Pancreas (tissue), 10 donors: ENCODE data around the gene MRPL19. TPM values are rescaled to one million over a fixed set of nuclear protein-coding genes. Genes with fewer than 3 reads are reported as not detected.

ENCODE experiments used
- ATAC-seq, 4 donors: fragments of 200-7000 bp; cut with Tn5 transposase; one replicate each; pipeline versions ENCODE4 v1.8.0 to v1.9.1; 2020; ENCODE audit warnings: mild to moderate bottlenecking in 4 of 4, moderate library complexity in 4 of 4
- DNase-seq, 6 donors: peaks; one replicate each; pipeline ENCODE4 v3.0.0-alpha.2; 2020
- FAIRE-seq: peaks from 2 replicates; lab custom pipeline; 2012; peaks lifted over from hg19 to GRCh38; lab: Jason Lieb, UNC
- H3K27ac ChIP-seq, 4 donors: fragments of 200-600 bp; sonication (generic); 1 replicate in 3 of 4; 2 replicates in 1 of 4; pipeline versions ENCODE4 v1.5.0 to v1.8.0; 2020
- H3K27me3 ChIP-seq, 4 donors: fragments of 200-600 bp; one replicate each; pipeline ENCODE4 v1.8.0; 2021
- H3K36me3 ChIP-seq, 3 donors: fragments of 200-600 bp; sonication (generic) in 1 of 3; one replicate each; pipeline versions ENCODE4 v1.5.0 to v1.8.0; 2020 to 2021
- H3K4me1 ChIP-seq, 3 donors: fragments of 200-600 bp; one replicate each; pipeline ENCODE4 v1.8.0; 2021
- H3K4me3 ChIP-seq, 4 donors: fragments of 200-600 bp; sonication (generic) in 2 of 4; one replicate each; pipeline versions ENCODE4 v1.5.0 to v1.8.0; 2020 to 2021
- H3K9me3 ChIP-seq, 4 donors: fragments of 200-600 bp; one replicate each; pipeline ENCODE4 v1.8.0; 2021
- WGBS, 2 donors: extraction: QIAGEN DNeasy Blood & Tissue Kit; methylation state at CpG; one replicate each; pipeline ENCODE4 v1.1.7; 2013; 5-methylcytosine and 5-hydroxymethylcytosine counted together
- intact Hi-C, 3 donors: fragments of 100-400 bp; cut with DNase I; formaldehyde crosslinking; loops; one replicate each; pipeline versions ENCODE4 v1.11.1 to v1.14.2; 2022
- polyA plus RNA-seq, 2 donors: library from polyadenylated mRNA; stranded (reverse); fragments of 200-250 nt; gene quantifications; one replicate each; pipeline ENCODE4 v1.2.3, GENCODE V29; 2013
- total RNA-seq, 6 donors: library from RNA; stranded (reverse); fragmentation: NEBNext Ultra II Directional in 4 of 6; extraction: Animal tissue kit (Norgen Biotek cat#: 25700) in 4 of 6; gene quantifications; one replicate each; pipeline versions ENCODE4 v1.2.1 to v1.2.4, GENCODE V29; 2021 to 2023
- TF ChIP-seq, protein P1 (sequence below), 4 donors: fragments of 200-600 bp; sonication (generic) in 3 of 4; IDR thresholded peaks; one replicate each; pipeline versions ENCODE4 v1.5.0 to v1.8.0; 2021; ENCODE audit warnings: antibody characterized with exemption in 4 of 4
- donor health status: healthy with polysubstance abuse.
- donor health status: DM: no; HTN: no; CAD: no; lungs with moderate emphysema.
- donor health status: DM: no; HTN: no; CAD: no.
- donor health status: control.
- donor health status: control.
- donor health status: Bipolar disorder and iron deficiency.
- donor health status: DM: yes; HTN: yes; CAD: no.
- donor health status: DM: no; HTN: no; CAD: no.
- donor health status: DM: no; HTN: no; CAD: no.
- donor health status: DM: yes; HTN: yes; CAD: no.

The MRPL19 gene
- total and polyA plus RNA-seq, 8 donors = 7.5 to 28.5 (median 18.8) TPM

DNA sequence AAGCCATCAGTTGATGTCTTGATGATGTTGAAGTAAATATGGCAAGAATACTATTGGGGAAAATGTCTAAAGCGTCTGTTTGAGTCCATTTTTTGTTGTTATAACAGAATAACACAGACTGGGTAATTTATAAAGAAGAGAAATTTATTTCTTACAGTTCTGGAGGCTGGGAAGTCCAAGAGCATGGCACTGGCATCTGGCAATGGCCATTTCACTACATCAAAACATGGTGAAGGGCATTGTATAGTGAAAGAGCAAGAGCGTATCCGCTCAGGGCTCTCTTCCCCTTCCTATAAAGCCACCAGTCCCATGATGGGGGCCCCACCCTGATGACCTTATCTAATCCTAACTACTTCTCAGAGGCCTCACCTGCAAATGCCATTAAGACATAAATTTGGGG, 29.6 kb upstream of the MRPL19 start:
- H3K9me3 ChIP-seq = no peaks in the 10 kb centered on the region
- ATAC-seq = no peak
- no peak overlapping the region for H3K27ac ChIP-seq
- no peaks in the 10 kb centered on the region for H3K4me1 ChIP-seq
- intact Hi-C loops = loop anchor here in 1 of 3 donors (10.0 kb wide), 1 partner anchor 142 kb away; no protein-coding TSS in a partner anchor
- no peaks in the 10 kb centered on the region for H3K36me3 ChIP-seq
- TF ChIP-seq, protein P1, sequence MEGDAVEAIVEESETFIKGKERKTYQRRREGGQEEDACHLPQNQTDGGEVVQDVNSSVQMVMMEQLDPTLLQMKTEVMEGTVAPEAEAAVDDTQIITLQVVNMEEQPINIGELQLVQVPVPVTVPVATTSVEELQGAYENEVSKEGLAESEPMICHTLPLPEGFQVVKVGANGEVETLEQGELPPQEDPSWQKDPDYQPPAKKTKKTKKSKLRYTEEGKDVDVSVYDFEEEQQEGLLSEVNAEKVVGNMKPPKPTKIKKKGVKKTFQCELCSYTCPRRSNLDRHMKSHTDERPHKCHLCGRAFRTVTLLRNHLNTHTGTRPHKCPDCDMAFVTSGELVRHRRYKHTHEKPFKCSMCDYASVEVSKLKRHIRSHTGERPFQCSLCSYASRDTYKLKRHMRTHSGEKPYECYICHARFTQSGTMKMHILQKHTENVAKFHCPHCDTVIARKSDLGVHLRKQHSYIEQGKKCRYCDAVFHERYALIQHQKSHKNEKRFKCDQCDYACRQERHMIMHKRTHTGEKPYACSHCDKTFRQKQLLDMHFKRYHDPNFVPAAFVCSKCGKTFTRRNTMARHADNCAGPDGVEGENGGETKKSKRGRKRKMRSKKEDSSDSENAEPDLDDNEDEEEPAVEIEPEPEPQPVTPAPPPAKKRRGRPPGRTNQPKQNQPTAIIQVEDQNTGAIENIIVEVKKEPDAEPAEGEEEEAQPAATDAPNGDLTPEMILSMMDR (IDR thresholded peaks at IDR 0.05) = no peak
- WGBS, 2 donors = 97 to 98% methylated on average over 3 of the region's 3 CpGs
- no peak overlapping the region for H3K4me3 ChIP-seq
- no peak for FAIRE-seq
- no peak for DNase-seq
- H3K27me3 ChIP-seq = no peaks in the 10 kb centered on the region

DNA sequence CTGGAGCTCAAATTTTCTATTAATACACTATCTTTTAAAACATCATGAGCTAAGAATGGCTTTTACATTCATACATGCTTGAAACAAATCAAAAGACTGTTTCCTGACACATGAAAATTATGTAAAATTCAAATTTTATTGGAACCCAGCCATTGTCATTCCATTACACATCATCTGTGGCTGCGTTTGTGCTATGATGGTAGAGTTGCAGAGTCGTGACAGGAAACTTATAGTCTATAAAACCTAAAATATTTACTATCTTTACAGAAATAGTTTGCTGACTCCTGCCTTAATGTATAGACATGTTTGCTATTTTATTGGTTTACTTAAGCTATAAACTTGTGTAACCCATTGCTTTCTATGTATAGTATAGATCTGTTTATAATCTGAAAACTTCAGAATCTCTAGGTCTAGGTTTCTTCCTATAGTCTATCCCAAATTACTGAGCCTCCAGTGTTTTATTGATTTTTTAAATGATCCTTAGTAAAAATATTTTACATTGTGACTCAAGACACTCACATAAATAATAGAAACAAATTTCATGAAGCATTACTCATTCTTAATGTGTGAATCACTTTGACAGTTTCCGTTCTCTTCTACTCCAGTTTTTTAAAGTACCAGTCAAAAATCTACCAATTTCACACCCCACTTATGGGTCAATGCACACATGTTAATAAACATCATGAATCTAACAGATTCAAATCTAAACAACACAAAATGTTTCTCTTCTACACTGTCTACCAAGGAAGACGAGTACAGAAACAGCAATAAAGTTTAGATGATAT, 26.4 kb upstream of the MRPL19 start:
- no peaks in the 10 kb centered on the region for H3K27me3 ChIP-seq
- no peaks in the 10 kb centered on the region for H3K36me3 ChIP-seq
- ATAC-seq = no peak
- intact Hi-C loops = loop anchor here in 1 of 3 donors (10.0 kb wide), 1 partner anchor 145 kb away; no protein-coding TSS in a partner anchor
- TF ChIP-seq, protein P1 (IDR thresholded peaks at IDR 0.05) = no peak
- no peaks in the 10 kb centered on the region for H3K9me3 ChIP-seq
- no peak for DNase-seq
- FAIRE-seq = no peak
- no peak overlapping the region for H3K4me3 ChIP-seq
- H3K4me1 ChIP-seq = no peaks in the 10 kb centered on the region
- H3K27ac ChIP-seq = no peak overlapping the region
- WGBS, 2 donors = 88 to 94% methylated on average over 4 of the region's 4 CpGs

DNA sequence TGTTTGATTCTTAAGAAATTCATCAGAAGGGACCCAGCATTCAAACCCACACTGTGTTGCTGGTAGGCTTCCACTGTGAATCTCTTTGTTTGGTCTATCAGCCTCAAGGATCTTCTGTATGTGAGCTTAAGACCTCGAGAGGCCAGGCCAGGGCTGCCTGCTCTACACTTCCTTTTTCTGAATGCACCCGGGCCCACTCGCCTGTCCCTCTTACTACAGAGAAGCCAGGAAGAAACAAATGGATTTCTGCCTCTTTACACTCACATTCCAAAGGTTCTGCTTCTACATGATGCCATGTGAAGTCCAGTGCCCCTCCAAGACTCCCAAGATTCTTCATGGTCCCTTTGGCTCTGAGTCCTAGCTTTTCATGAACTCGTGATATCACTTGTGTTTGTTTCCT, 25.4 kb upstream of the MRPL19 start:
- Histone ChIP-seq H3K27me3 (no peaks in the 10 kb centered on the region), H3K9me3 (no peaks in the 10 kb centered on the region), H3K4me1 (no peaks in the 10 kb centered on the region), H3K4me3 (no peak overlapping the region), H3K36me3 (no peaks in the 10 kb centered on the region), H3K27ac (no peak overlapping the region)
- no peak for ATAC-seq
- 74 to 90% methylated on average over 4 of the region's 4 CpGs for WGBS, 2 donors
- TF ChIP-seq, protein P1 (IDR thresholded peaks at IDR 0.05) = no peak
- DNase-seq = no peak
- intact Hi-C loops = no loop called here
- no peak for FAIRE-seq

DNA sequence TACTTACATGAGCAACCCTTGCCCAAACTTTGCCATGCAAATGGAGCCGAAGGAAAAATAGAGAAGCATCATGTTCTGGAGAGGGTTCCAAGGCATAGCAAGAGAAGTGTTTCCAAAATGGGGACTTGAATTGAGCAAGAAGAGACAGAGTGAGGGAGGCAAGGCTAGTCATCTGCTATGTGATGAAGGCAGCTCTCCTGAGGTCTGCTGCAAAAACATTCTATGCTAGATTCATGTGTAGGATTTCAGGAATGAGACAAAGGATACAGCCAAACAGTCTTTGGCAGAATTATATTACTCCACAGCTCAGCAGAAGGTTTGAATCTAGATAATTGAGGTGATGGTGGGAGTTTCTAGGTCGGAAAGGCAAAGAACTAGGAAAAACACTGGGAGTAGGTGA, 24.1 kb upstream of the MRPL19 start:
- Histone ChIP-seq H3K9me3 (no peaks in the 10 kb centered on the region), H3K27ac (no peak overlapping the region), H3K4me1 (no peaks in the 10 kb centered on the region), H3K4me3 (no peak overlapping the region), H3K36me3 (no peaks in the 10 kb centered on the region), H3K27me3 (no peaks in the 10 kb centered on the region)
- no peak for FAIRE-seq
- WGBS, 2 donors = 86 to 87% methylated on average over 2 of the region's 2 CpGs
- ATAC-seq = no peak
- TF ChIP-seq, protein P1 (IDR thresholded peaks at IDR 0.05) = no peak
- intact Hi-C loops = no loop called here
- no peak for DNase-seq

DNA sequence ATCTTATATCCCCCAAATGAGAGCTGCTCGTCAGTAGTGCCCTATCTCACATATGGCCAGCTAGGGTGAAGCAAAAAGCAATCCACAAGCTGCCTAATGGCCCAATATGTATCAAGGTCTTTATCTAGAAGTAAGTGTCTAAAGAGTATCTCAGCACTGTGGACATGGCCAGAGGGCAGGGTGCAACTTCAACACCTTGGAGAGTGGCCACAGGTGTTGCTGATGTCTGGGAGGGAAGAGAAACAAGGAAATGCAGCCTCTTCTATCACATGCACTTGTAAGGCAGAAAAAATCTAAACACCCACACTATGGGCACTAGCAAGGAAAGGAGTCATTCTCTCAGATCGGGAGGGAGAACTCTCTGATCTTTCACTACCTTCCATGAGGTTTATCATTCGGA, 23.7 kb upstream of the MRPL19 start:
- Histone ChIP-seq H3K27me3 (no peaks in the 10 kb centered on the region), H3K4me1 (no peaks in the 10 kb centered on the region), H3K4me3 (no peak overlapping the region), H3K9me3 (no peaks in the 10 kb centered on the region), H3K36me3 (no peaks in the 10 kb centered on the region), H3K27ac (no peak overlapping the region)
- 78 to 88% methylated on average over 3 of the region's 3 CpGs for WGBS, 2 donors
- DNase-seq = no peak
- no peak for FAIRE-seq
- TF ChIP-seq, protein P1 (IDR thresholded peaks at IDR 0.05) = no peak
- intact Hi-C loops = no loop called here
- no peak for ATAC-seq
